ENCODE results near the gene ARL14EPL.

Gene ARL14EPL

DNA sequence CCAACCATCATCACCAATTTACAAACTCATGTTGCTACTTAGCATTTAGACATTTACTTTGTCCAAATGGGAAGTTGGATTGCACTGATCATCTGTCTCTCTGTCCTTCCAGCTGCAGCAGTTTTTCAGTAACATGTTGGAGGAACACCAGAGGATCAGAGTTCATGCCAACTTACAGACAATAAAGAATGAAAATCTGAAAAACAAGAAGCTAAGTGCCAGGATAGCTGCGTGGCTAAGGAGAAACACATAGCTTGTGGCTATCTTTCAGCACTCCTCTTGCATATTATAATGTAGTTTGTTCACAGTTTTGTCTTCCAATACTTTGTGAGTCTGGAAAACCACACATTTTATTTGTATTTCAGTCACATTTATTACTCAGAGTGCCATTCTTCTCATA is 6.4 kb upstream of the ARL14EPL start:
- Histone ChIP-seq H4K20me1 (ENCODE audit: control insufficient read depth, insufficient read depth, low read depth, low read length) (no peaks in the 10 kb centered on the region), H3K36me3 (ENCODE audit: control insufficient read depth, low read length) (no peaks in the 10 kb centered on the region), H3K9me2 (replicated peaks; ENCODE audit: control insufficient read depth, low read length) (no peaks in the 10 kb centered on the region), H3K27me3 (ENCODE audit: control insufficient read depth, low read length) (no peaks in the 10 kb centered on the region), H3K9me3 (ENCODE audit: control insufficient read depth, insufficient read depth, low read length) (no peaks in the 10 kb centered on the region), H3K79me2 (ENCODE audit: control insufficient read depth, low read length) (no peaks in the 10 kb centered on the region), H3K4me3 (ENCODE audit: low read length) (no peak overlapping the region), H3K4me2 (ENCODE audit: low read length) (no peak overlapping the region), H3F3A (ENCODE audit: control insufficient read depth, insufficient read depth) (no peaks in the 10 kb centered on the region), H3K4me1 (ENCODE audit: control insufficient read depth, low read length) (no peaks in the 10 kb centered on the region), H3K27ac (ENCODE audit: low read depth, low read length) (no peak overlapping the region)
- TF ChIP-seq EZH2phosphoT487 (IDR thresholded peaks at IDR 0.05; ENCODE audit: borderline replicate concordance, low read length) (no peak), CTCF (IDR thresholded peaks at IDR 0.05; ENCODE audit: low read depth, low read length, poor library complexity, severe bottlenecking) (no peak)

GRCh38 chr5:116032991-116033390 is 719 bp downstream of the ARL14EPL start:
- no peaks in the 10 kb centered on the region for H3K9me2 ChIP-seq (replicated peaks; ENCODE audit: control insufficient read depth, low read length)
- H3K4me3 ChIP-seq (ENCODE audit: low read length) = no peak overlapping the region
- no peak overlapping the region; the same call in 1 of the 2 replicates for H3K4me2 ChIP-seq (ENCODE audit: low read length)
- peaks cover 2% of the 10 kb centered on the region for H3K36me3 ChIP-seq (ENCODE audit: control insufficient read depth, low read length)
- H3K9me3 ChIP-seq (ENCODE audit: control insufficient read depth, insufficient read depth, low read length) = no peaks in the 10 kb centered on the region
- H3K79me2 ChIP-seq (ENCODE audit: control insufficient read depth, low read length) = no peaks in the 10 kb centered on the region
- no peaks in the 10 kb centered on the region for H4K20me1 ChIP-seq (ENCODE audit: control insufficient read depth, insufficient read depth, low read depth, low read length)
- peaks cover 43% of the 10 kb centered on the region for H3K4me1 ChIP-seq (ENCODE audit: control insufficient read depth, low read length)
- H3K27me3 ChIP-seq (ENCODE audit: control insufficient read depth, low read length) = no peaks in the 10 kb centered on the region
- TF ChIP-seq CTCF (IDR thresholded peaks at IDR 0.05; ENCODE audit: low read depth, low read length, poor library complexity, severe bottlenecking) (no peak), EZH2phosphoT487 (IDR thresholded peaks at IDR 0.05; ENCODE audit: borderline replicate concordance, low read length) (no peak)
- H3F3A ChIP-seq (ENCODE audit: control insufficient read depth, insufficient read depth) = no peaks in the 10 kb centered on the region
- no peak overlapping the region for H3K27ac ChIP-seq (ENCODE audit: low read depth, low read length)

DNA sequence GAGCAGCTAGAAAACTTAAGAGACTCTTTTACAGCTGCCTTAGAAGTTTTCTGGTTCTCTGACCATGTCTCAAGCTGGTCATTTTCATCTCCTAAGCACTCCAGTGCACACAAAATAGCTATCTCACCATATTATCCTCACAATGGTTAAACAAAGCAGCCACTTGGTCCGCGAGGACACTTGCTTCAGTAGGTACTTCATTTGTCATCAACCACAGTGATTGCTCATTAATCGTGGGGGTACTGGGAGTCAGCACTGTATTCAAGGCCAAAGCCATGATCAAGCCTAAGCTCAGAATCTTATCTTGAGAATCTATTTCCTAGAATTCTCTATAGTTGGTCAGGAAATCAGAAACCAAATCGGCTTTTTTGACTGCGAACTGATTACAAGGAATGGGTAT is 2.9 kb downstream of the ARL14EPL start:
- Histone ChIP-seq H3K4me1 (ENCODE audit: control insufficient read depth, low read length) (peaks cover 62% of the 10 kb centered on the region), H3K4me2 (ENCODE audit: low read length) (no peak overlapping the region), H3K79me2 (ENCODE audit: control insufficient read depth, low read length) (no peaks in the 10 kb centered on the region), H3K4me3 (ENCODE audit: low read length) (no peak overlapping the region), H3K9me3 (ENCODE audit: control insufficient read depth, insufficient read depth, low read length) (no peaks in the 10 kb centered on the region), H3K9me2 (replicated peaks; ENCODE audit: control insufficient read depth, low read length) (no peaks in the 10 kb centered on the region), H3K27ac (ENCODE audit: low read depth, low read length) (no peak overlapping the region), H3K36me3 (ENCODE audit: control insufficient read depth, low read length) (peaks cover 5% of the 10 kb centered on the region), H4K20me1 (ENCODE audit: control insufficient read depth, insufficient read depth, low read depth, low read length) (no peaks in the 10 kb centered on the region), H3K27me3 (ENCODE audit: control insufficient read depth, low read length) (no peaks in the 10 kb centered on the region), H3F3A (ENCODE audit: control insufficient read depth, insufficient read depth) (no peaks in the 10 kb centered on the region)
- no peak for TF ChIP-seq CTCF (IDR thresholded peaks at IDR 0.05; ENCODE audit: low read depth, low read length, poor library complexity, severe bottlenecking)
- TF ChIP-seq EZH2phosphoT487 (IDR thresholded peaks at IDR 0.05; ENCODE audit: borderline replicate concordance, low read length) = no peak

All from DOHH2 (cell line).